Measurements from ENCODE around the gene MRLN. TPM values are rescaled to one million over a fixed set of nuclear protein-coding genes. Genes with fewer than 3 reads are reported as not detected.

Gene MRLN
- total and polyA plus RNA-seq, 10 donors = not detected

DNA sequence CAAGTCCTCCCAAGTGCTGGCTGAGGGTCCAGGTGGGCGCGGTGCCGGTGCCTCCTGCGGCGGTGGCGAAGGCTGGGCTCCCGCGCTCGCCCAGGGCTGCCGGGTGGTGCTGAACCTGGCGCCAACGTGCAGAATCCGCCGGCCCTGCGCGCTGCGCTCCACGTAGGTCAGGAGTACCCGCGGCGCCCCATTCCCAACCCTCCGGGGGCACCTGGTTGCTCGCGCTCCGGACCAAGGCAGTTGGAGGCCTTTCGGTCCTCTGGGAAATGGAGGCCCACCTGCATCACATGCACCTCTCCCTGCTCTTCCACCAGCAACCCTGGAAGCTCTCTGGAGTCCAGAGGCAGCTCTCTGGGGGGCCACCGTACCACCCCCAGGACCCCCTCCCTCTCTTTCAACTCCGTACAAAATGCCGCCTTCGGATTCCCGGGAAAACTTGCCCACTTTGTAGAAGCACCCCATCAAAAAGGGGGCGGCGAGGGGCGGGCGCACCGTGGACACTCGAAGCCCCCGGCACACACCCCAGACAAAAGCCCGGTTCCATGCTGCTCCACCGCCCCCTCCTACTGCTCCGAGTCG lies 44.4 kb downstream of the MRLN start:
- WGBS, 5 donors = 1 to 2% (median 2%) methylated on average over 29 to 42 of the region's 42 CpGs
- Histone ChIP-seq H3K4me3 (peak overlapping the region; percentile 50 to 75 (median 59)), H3K9me3 (no peaks in the 10 kb centered on the region), H3K27ac (peak overlapping the region; percentile 10 to 82 (median 78)), H3K36me3 (no peaks in the 10 kb centered on the region), H3K27me3 (replicated peaks in 1 of 7) (peaks cover 0 to 51% (median 16%) of the 10 kb centered on the region in 7 donors), H3K4me1 (peaks cover 0 to 35% (median 16%) of the 10 kb centered on the region in 6 donors)
- intact Hi-C loops (cut with DNase I; ENCODE audit: low total_unique reads) = no loop called here
- peak; percentile 80 for DNase-seq
- TF ChIP-seq, protein P1, sequence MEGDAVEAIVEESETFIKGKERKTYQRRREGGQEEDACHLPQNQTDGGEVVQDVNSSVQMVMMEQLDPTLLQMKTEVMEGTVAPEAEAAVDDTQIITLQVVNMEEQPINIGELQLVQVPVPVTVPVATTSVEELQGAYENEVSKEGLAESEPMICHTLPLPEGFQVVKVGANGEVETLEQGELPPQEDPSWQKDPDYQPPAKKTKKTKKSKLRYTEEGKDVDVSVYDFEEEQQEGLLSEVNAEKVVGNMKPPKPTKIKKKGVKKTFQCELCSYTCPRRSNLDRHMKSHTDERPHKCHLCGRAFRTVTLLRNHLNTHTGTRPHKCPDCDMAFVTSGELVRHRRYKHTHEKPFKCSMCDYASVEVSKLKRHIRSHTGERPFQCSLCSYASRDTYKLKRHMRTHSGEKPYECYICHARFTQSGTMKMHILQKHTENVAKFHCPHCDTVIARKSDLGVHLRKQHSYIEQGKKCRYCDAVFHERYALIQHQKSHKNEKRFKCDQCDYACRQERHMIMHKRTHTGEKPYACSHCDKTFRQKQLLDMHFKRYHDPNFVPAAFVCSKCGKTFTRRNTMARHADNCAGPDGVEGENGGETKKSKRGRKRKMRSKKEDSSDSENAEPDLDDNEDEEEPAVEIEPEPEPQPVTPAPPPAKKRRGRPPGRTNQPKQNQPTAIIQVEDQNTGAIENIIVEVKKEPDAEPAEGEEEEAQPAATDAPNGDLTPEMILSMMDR (IDR thresholded peaks at IDR 0.05 in 8 of 11, conservative IDR thresholded peaks at IDR 0.05 in 3 of 11) = no peak
- no peak for TF ChIP-seq POLR2A (IDR thresholded peaks at IDR 0.05)
- TF ChIP-seq POLR2AphosphoS5 (IDR thresholded peaks at IDR 0.05) = peak in 1 of 3 donors; percentile 26

DNA sequence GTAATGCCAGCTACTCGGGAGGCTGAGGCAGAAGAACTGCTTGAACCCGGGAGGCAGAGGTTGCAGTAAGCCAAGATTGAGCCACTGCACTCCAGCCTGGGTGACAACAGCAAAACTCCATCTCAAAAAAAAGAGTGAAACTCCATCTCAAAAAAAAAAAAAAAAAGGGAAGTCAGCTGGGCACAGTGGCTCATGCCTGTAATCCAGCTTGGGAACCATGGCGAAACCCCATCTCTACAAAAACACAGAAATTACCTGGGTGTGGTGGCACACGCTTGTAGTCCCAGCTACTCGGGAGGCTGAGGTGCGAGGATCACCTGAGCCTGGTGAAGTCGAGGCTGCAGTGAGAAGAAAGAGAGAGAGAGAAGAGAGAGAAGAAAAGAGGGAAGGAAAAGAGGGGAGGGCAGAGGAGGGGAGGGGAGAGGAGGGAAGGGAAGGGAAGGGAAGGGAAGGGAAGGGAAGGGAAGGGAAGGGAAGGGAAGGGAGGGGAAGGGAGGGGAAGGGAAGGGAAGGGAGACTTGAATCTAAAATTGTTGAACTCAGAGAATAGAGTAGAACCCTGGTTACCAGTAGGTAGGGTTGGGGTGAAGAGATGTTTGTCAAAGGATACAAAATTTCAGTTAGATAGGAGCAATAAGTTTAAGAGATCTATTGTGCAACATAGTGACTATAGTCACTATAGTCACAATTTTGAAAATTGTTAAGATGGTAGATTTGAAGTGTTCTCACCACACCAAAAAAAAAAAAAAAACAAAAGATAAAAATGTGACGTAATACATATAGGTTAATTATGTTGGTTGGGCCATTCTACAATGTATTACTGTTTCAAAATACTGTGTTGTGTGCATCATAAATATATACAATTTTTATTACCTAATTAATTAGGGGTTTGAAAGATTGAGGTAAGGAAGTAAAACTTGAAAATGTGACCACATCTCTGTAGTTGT lies 46.1 kb downstream of the MRLN start:
- Histone ChIP-seq H3K27me3 (replicated peaks in 1 of 7) (peaks cover 0 to 50% (median 16%) of the 10 kb centered on the region in 7 donors), H3K4me1 (peaks cover 0 to 35% (median 16%) of the 10 kb centered on the region in 6 donors), H3K9me3 (no peaks in the 10 kb centered on the region), H3K36me3 (no peaks in the 10 kb centered on the region), H3K4me3 (peak overlapping the region in 3 of 8 donors; percentile 56 to 75 (median 73)), H3K27ac (no peak overlapping the region)
- TF ChIP-seq, protein P1 (IDR thresholded peaks at IDR 0.05 in 8 of 11, conservative IDR thresholded peaks at IDR 0.05 in 3 of 11) = no peak
- no peak for TF ChIP-seq POLR2A (IDR thresholded peaks at IDR 0.05)
- no peak for TF ChIP-seq POLR2AphosphoS5 (IDR thresholded peaks at IDR 0.05)
- intact Hi-C loops (cut with DNase I; ENCODE audit: low total_unique reads) = no loop called here
- no peak for DNase-seq
- WGBS, 5 donors = 84 to 97% (median 85%) methylated on average over 8 of the region's 8 CpGs

DNA sequence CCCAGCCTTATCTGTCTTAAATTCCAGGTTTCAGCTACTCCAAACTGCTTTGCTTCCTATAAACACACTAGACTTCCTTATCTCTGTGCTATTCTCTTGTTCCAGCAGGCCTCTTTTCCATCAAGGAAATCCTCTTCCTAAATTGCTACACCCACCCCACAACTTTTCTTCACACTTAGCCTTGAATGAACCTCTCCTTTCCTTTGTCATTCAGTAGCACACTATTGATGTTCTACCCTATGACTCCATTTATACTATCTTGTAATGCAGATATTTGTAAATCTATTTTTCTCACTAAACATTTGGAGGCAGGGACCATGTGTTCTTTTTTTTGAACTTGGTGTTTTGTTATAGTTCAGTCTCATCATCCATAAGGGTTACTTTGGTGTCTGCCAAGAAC lies 47.3 kb downstream of the MRLN start:
- Histone ChIP-seq H3K9me3 (no peaks in the 10 kb centered on the region), H3K4me3 (no peak overlapping the region), H3K27me3 (replicated peaks in 1 of 7) (peaks cover 0 to 38% (median 16%) of the 10 kb centered on the region in 7 donors), H3K4me1 (peaks cover 0 to 35% (median 16%) of the 10 kb centered on the region in 6 donors), H3K27ac (peak overlapping the region in 5 of 8 donors; percentile 16 to 57 (median 19)), H3K36me3 (no peaks in the 10 kb centered on the region)
- intact Hi-C loops (cut with DNase I; ENCODE audit: low total_unique reads) = no loop called here
- TF ChIP-seq POLR2A (IDR thresholded peaks at IDR 0.05) = no peak
- TF ChIP-seq, protein P1 (IDR thresholded peaks at IDR 0.05 in 8 of 11, conservative IDR thresholded peaks at IDR 0.05 in 3 of 11) = no peak
- TF ChIP-seq POLR2AphosphoS5 (IDR thresholded peaks at IDR 0.05) = no peak
- no peak for DNase-seq

DNA sequence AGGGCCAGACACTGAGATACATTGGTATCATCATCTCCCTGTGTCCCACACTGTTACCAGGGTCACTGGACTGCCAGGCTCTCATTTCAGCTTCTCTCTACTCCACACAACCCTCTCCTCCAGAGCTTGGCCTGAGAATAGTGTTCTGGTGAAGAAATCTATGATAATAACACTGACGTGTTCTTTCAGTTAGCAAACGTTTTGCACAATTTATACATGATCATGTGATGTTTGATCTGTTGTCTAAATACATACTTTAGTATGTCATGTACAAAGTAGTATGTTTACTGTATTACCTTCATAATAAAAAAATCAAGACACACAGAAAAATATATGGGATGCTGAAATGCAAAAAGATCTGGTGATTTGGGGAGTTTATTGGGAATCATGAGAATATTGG lies 48.6 kb downstream of the MRLN start:
- no peaks in the 10 kb centered on the region for H3K9me3 ChIP-seq
- H3K27ac ChIP-seq = no peak overlapping the region
- peaks cover 0 to 26% (median 14%) of the 10 kb centered on the region in 6 donors for H3K4me1 ChIP-seq
- no peak for DNase-seq
- H3K4me3 ChIP-seq = no peak overlapping the region
- H3K36me3 ChIP-seq = no peaks in the 10 kb centered on the region
- intact Hi-C loops (cut with DNase I; ENCODE audit: low total_unique reads) = no loop called here
- peaks cover 0 to 25% (median 13%) of the 10 kb centered on the region in 7 donors for H3K27me3 ChIP-seq (replicated peaks in 1 of 7)
- TF ChIP-seq POLR2A (IDR thresholded peaks at IDR 0.05) = no peak
- no peak for TF ChIP-seq POLR2AphosphoS5 (IDR thresholded peaks at IDR 0.05)
- TF ChIP-seq, protein P1 (IDR thresholded peaks at IDR 0.05 in 8 of 11, conservative IDR thresholded peaks at IDR 0.05 in 3 of 11) = no peak
- 60 to 84% (median 66%) methylated on average over 2 of the region's 2 CpGs for WGBS, 5 donors
